HEK293 (cell line): Measurements from ENCODE around the gene TVP23C.
"Not testable (repeated sequence)": the region's sequence is repeated elsewhere in the genome, so short reads cannot be mapped to it uniquely, and the experiment has no call there.

Source experiments
- CTCF ChIP-seq: fragments of 450-650 bp; formaldehyde crosslinking; IDR thresholded peaks from 2 replicates; pipeline ENCODE4 v1.5.1; 2016; ENCODE audit warnings: missing biosample characterization, missing genetic modification characterization
- FEZF1 ChIP-seq: fragments of 450-650 bp; formaldehyde crosslinking; IDR thresholded peaks from 2 replicates; pipeline ENCODE4 v1.5.1; 2016; ENCODE audit warnings: missing biosample characterization, missing genetic modification characterization
- KLF16 ChIP-seq: fragments of 450-650 bp; formaldehyde crosslinking; IDR thresholded peaks from 2 replicates; pipeline ENCODE4 v1.5.1; 2017; ENCODE audit warnings: missing biosample characterization, missing genetic modification characterization
- PBX3 ChIP-seq: sonication (generic); formaldehyde crosslinking; IDR thresholded peaks from 2 replicates; pipeline ENCODE4 v1.8.1; 2022; ENCODE audit warnings: mild to moderate bottlenecking, moderate library complexity, missing genetic modification reagents
- PRDM6 ChIP-seq: fragments of 450-650 bp; formaldehyde crosslinking; IDR thresholded peaks from 2 replicates; pipeline ENCODE4 v1.5.1; 2017; ENCODE audit warnings: missing biosample characterization, missing genetic modification characterization
- ZNF121 ChIP-seq: fragments of 450-650 bp; formaldehyde crosslinking; IDR thresholded peaks from 2 replicates; pipeline ENCODE4 v1.5.1; 2016; ENCODE audit warnings: missing biosample characterization, missing genetic modification characterization
- ZNF157 ChIP-seq: fragments of 450-650 bp; formaldehyde crosslinking; IDR thresholded peaks from 2 replicates; pipeline ENCODE4 v1.5.1; 2016; ENCODE audit warnings: missing biosample characterization, missing genetic modification characterization
- ZNF24 ChIP-seq: fragments of 450-650 bp; formaldehyde crosslinking; IDR thresholded peaks from 2 replicates; pipeline ENCODE4 v1.5.1; 2016; ENCODE audit warnings: missing biosample characterization, missing genetic modification characterization
- ZNF274 ChIP-seq, 2 experiments: fragments of 200-500 bp in 1 of 2; fragments of 450-650 bp in 1 of 2; sonication (Bioruptor generic) in 1 of 2; formaldehyde crosslinking in 1 of 2; IDR thresholded peaks; 2 replicates each; pipeline versions ENCODE4 v1.5.1 to v1.6.1; 2014 to 2016; ENCODE audit warnings: borderline replicate concordance in 1 of 2, inconsistent platforms in 1 of 2, low read length in 1 of 2, missing biosample characterization in 1 of 2, missing genetic modification characterization in 1 of 2
- ZNF335 ChIP-seq: fragments of 450-650 bp; formaldehyde crosslinking; conservative IDR thresholded peaks from 2 replicates; pipeline ENCODE4 v1.5.1; 2016; ENCODE audit warnings: missing biosample characterization, missing genetic modification characterization
- ZNF626 ChIP-seq: fragments of 450-650 bp; sonication (Bioruptor Pico); formaldehyde crosslinking; IDR thresholded peaks from 2 replicates; pipeline ENCODE4 v1.5.1; 2018; ENCODE audit warnings: missing biosample characterization, missing genetic modification characterization, inconsistent platforms
- ZNF843 ChIP-seq: fragments of 450-650 bp; formaldehyde crosslinking; IDR thresholded peaks from 2 replicates; pipeline ENCODE4 v1.5.1; 2016; ENCODE audit warnings: missing biosample characterization, missing genetic modification characterization

GRCh38 chr17:15524990-15525985 lies 38.0 kb downstream of the TVP23C start:
- not testable (repeated sequence) for TF ChIP-seq CTCF (tag by site-specific recombination); ZNF274 (IDR thresholded peaks at IDR 0.05; ENCODE audit: low read length); ZNF274 (tag by site-specific recombination; IDR thresholded peaks at IDR 0.05; ENCODE audit: borderline replicate concordance); ZNF24 (tag by site-specific recombination); ZNF121; FEZF1; ZNF843 (tag by site-specific recombination); KLF16 (tag by site-specific recombination); PRDM6 (tag by site-specific recombination); PBX3; ZNF157 (tag by site-specific recombination); ZNF626 (tag by site-specific recombination); ZNF335 (tag by site-specific recombination)
